Gastrocnemius medialis (tissue), 4 donors: Measurements from ENCODE around the gene KCTD3. TPM values are rescaled to one million over a fixed set of nuclear protein-coding genes. Genes with fewer than 3 reads are reported as not detected.

Experiments
- ATAC-seq, 2 donors: fragments of 150-250 bp; one replicate each; pipeline ENCODE4 v1.9.1; 2016
- DNase-seq, 2 donors: peaks; one replicate each; pipeline ENCODE4 v3.0.0-alpha.2; 2019
- H3K27ac ChIP-seq, 4 donors: fragments of 200-600 bp; sonication (generic); 1 replicate in 1 of 4; 2 replicates in 3 of 4; pipeline ENCODE4 v1.5.1; 2016 to 2018; ENCODE audit warnings: mild to moderate bottlenecking in 2 of 4, moderate library complexity in 1 of 4
- H3K27me3 ChIP-seq, 3 donors: fragments of 200-600 bp; sonication (generic) in 2 of 3; 1 replicate in 1 of 3; 2 replicates in 2 of 3; pipeline versions ENCODE4 v1.5.1 to v1.6.0; 2016 to 2019; ENCODE audit warnings: mild to moderate bottlenecking in 1 of 3, moderate library complexity in 1 of 3
- H3K36me3 ChIP-seq, 2 donors: fragments of 200-600 bp; sonication (generic) in 1 of 2; one replicate each; pipeline ENCODE4 v1.5.1; 2017 to 2018
- H3K4me1 ChIP-seq, 2 donors: fragments of 200-600 bp; sonication (generic) in 1 of 2; one replicate each; pipeline ENCODE4 v1.5.1; 2016 to 2017; ENCODE audit warnings: mild to moderate bottlenecking in 2 of 2
- H3K4me3 ChIP-seq, 4 donors: fragments of 200-600 bp; sonication (generic) in 3 of 4; 1 replicate in 1 of 4; 2 replicates in 3 of 4; pipeline ENCODE4 v1.5.1; 2016 to 2019; ENCODE audit warnings: mild to moderate bottlenecking in 2 of 4
- H3K9me3 ChIP-seq, 3 donors: fragments of 200-600 bp; sonication (generic) in 2 of 3; 1 replicate in 1 of 3; 2 replicates in 2 of 3; pipeline ENCODE4 v1.5.1; 2016 to 2019
- POLR2A ChIP-seq, 2 donors: fragments of 450-650 bp; IDR thresholded peaks; one replicate each; pipeline ENCODE4 v1.6.1; 2017; ENCODE audit warnings: antibody characterized with exemption in 2 of 2, mild to moderate bottlenecking in 2 of 2, moderate library complexity in 2 of 2
- in situ Hi-C, 4 donors: fragments of 200-750 bp; cut with MboI; loops; one replicate each; pipeline versions ENCODE4 v1.15.0 to v1.8.0; 2017; ENCODE audit warnings: low sequenced_read_pairs in 4 of 4
- intact Hi-C: fragments of 100-400 bp; cut with DNase I; formaldehyde crosslinking; loops from one replicate; pipeline ENCODE4 v1.15.1; 2023; ENCODE audit warnings: low total_unique reads
- total RNA-seq, 4 donors: library from RNA; depleted of rRNA; stranded (reverse); fragments of >200 nt; gene quantifications; one replicate each; pipeline versions ENCODE4 v1.1.0 to v1.2.3, GENCODE V29; 2016
- TF ChIP-seq, protein P1 (sequence below), 5 experiments: fragments of 450-650 bp in 3 of 5; fragments of 200-600 bp in 2 of 5; sonication (generic) in 2 of 5; IDR thresholded peaks in 4 of 5; conservative IDR thresholded peaks in 1 of 5; 1 replicate in 4 of 5; 2 replicates in 1 of 5; pipeline ENCODE4 v1.5.1; 2016 to 2019; ENCODE audit warnings: antibody characterized with exemption in 5 of 5, mild to moderate bottlenecking in 3 of 5, moderate library complexity in 3 of 5

Gene KCTD3
- total RNA-seq, 4 donors from 2014 or later, result 16.6 to 26.7 (median 20.7) TPM

DNA sequence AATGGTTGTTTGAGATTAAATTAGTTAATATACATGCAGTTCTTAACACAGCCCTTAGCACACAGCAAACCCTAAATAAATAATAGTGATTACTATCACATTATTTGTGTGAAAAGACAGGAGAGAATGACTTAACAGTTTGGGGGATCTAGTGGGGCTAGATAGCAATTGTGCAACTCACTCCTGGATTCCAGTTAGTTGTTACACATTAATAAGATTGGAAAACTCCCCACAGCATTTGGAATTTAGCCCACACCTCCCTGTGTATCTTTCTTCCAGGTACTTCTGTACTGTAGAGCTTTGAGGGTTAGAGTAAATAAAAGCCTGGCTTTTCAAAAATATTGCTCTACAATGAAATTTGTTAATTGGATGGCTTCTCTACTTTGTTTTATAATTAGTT is 93.2 kb downstream of the KCTD3 start:
- H3K36me3 ChIP-seq, result no peaks in the 10 kb centered on the region
- ATAC-seq (no peak), DNase-seq (no peak)
- in situ Hi-C loops (no loop called here), intact Hi-C loops (no loop called here)
- no peaks in the 10 kb centered on the region for H3K9me3 ChIP-seq
- no peak overlapping the region for H3K4me3 ChIP-seq
- no peak for TF ChIP-seq POLR2A (IDR thresholded peaks at IDR 0.05)
- TF ChIP-seq, protein P1, sequence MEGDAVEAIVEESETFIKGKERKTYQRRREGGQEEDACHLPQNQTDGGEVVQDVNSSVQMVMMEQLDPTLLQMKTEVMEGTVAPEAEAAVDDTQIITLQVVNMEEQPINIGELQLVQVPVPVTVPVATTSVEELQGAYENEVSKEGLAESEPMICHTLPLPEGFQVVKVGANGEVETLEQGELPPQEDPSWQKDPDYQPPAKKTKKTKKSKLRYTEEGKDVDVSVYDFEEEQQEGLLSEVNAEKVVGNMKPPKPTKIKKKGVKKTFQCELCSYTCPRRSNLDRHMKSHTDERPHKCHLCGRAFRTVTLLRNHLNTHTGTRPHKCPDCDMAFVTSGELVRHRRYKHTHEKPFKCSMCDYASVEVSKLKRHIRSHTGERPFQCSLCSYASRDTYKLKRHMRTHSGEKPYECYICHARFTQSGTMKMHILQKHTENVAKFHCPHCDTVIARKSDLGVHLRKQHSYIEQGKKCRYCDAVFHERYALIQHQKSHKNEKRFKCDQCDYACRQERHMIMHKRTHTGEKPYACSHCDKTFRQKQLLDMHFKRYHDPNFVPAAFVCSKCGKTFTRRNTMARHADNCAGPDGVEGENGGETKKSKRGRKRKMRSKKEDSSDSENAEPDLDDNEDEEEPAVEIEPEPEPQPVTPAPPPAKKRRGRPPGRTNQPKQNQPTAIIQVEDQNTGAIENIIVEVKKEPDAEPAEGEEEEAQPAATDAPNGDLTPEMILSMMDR (IDR thresholded peaks at IDR 0.05 in 4 of 5, conservative IDR thresholded peaks at IDR 0.05 in 1 of 5), result no peak
- no peaks in the 10 kb centered on the region for H3K27me3 ChIP-seq
- H3K4me1 ChIP-seq, result no peaks in the 10 kb centered on the region
- no peak overlapping the region for H3K27ac ChIP-seq

DNA sequence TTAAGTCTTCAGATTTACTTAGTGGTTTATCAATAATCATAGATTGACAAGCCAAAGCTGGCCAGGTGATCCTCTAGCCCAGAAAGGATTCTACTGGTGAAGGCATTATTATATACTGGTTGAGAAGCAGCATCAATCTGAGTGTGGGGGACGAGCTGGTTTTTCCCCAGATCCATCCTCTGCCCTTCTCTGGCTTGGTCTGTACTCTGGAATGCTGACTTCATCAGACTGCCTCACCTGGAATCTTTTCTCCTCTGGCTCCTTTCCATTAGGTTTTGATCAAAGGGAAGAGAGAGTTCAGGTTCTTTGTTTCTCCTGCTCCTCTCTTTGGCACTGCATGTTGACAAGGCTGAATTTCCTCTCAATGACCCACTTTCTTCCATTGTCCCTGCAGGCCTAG is 93.9 kb downstream of the KCTD3 start:
- no peak for ATAC-seq
- in situ Hi-C loops (no loop called here), intact Hi-C loops (no loop called here)
- no peak for TF ChIP-seq POLR2A (IDR thresholded peaks at IDR 0.05)
- TF ChIP-seq, protein P1 (IDR thresholded peaks at IDR 0.05 in 4 of 5, conservative IDR thresholded peaks at IDR 0.05 in 1 of 5), result no peak
- Histone ChIP-seq H3K27ac (no peak overlapping the region), H3K36me3 (no peaks in the 10 kb centered on the region), H3K4me3 (no peak overlapping the region), H3K9me3 (no peaks in the 10 kb centered on the region), H3K27me3 (no peaks in the 10 kb centered on the region), H3K4me1 (no peaks in the 10 kb centered on the region)
- no peak for DNase-seq

DNA sequence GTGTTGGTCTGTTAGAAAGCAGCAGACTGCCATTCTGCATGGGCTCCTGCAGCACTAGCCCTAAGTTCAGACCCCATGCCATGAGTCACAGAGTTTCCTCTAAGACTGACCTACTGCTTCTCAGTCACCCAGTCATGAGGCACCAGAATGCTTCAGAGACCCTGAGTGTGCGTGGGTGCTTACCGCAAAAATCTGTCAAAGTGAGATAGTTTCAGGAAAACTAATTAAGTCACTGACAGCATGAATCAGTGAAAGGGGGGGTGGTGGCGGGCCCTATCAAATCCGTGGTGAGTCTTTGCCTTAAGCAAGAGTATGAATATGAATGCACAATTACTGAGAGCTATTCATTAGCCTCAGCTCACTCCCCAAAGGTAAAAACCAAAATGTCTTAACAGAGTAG is 98.1 kb downstream of the KCTD3 start:
- ATAC-seq, result no peak
- in situ Hi-C loops, result no loop called here
- H3K4me3 ChIP-seq, result no peak overlapping the region
- no peaks in the 10 kb centered on the region for H3K9me3 ChIP-seq
- DNase-seq, result no peak
- H3K36me3 ChIP-seq, result no peaks in the 10 kb centered on the region
- H3K27ac ChIP-seq, result no peak overlapping the region
- intact Hi-C loops, result no loop called here
- H3K27me3 ChIP-seq, result no peaks in the 10 kb centered on the region
- no peaks in the 10 kb centered on the region for H3K4me1 ChIP-seq
- TF ChIP-seq, protein P1 (IDR thresholded peaks at IDR 0.05 in 4 of 5, conservative IDR thresholded peaks at IDR 0.05 in 1 of 5), result no peak
- no peak for TF ChIP-seq POLR2A (IDR thresholded peaks at IDR 0.05)

DNA sequence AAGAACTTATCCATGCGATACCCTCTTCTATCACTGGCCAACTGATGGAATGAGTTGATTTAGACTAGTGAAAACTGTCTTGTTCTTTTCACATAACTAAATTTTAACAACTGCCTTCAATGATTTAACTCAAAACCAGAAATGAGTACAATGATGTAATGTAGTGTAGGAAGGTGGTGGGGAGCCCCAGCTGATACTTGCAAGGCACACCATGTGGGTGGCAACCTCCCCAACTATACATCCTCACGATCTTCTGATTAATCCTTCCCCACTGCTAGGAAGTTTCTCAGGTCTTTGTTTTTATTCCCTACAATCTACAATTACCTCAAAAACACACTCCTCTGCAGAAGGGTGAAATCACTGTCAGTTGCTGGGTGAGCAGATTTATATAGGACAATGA is 100.7 kb downstream of the KCTD3 start:
- in situ Hi-C loops (no loop called here), intact Hi-C loops (no loop called here)
- ATAC-seq (no peak), DNase-seq (no peak)
- H3K4me3 ChIP-seq, result no peak overlapping the region
- no peaks in the 10 kb centered on the region for H3K27me3 ChIP-seq
- H3K36me3 ChIP-seq, result no peaks in the 10 kb centered on the region
- no peak overlapping the region for H3K27ac ChIP-seq
- no peaks in the 10 kb centered on the region for H3K9me3 ChIP-seq
- no peaks in the 10 kb centered on the region for H3K4me1 ChIP-seq
- TF ChIP-seq, protein P1 (IDR thresholded peaks at IDR 0.05 in 4 of 5, conservative IDR thresholded peaks at IDR 0.05 in 1 of 5), result no peak

DNA sequence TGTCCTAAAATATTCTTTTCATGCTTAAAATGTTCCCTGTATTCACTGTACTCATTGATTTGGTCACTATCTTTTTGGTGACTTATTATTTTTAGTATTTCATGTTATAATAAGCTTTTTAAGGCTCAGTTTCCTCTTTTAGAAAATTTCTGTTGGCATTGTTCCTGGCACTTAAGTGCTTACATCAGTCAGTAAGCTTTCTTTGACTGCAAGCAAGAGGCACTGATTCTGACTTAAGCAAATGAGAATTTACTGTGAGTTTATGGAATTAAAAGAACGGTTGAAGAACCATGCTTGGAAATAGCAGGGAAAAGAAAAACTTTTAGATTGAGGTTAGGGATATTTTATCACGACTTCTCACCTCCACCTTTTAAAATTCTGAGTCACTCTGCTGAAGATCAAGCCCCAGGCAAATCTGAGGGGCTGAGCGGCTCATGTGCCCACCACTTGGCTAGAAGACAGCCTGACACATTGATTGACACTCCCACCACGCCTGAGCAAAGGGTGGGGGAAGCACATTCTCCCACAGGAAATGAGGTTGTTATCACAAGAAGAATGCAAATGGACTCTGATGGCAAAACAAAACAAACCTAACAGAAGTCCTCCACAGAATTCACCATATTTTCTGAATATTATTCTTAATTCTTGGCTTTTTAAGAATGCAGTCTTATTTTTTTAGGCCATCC is 102.8 kb downstream of the KCTD3 start:
- Histone ChIP-seq H3K9me3 (no peaks in the 10 kb centered on the region), H3K4me3 (no peak overlapping the region), H3K27ac (no peak overlapping the region), H3K27me3 (no peaks in the 10 kb centered on the region), H3K36me3 (no peaks in the 10 kb centered on the region), H3K4me1 (no peaks in the 10 kb centered on the region)
- intact Hi-C loops, result no loop called here
- in situ Hi-C loops, result no loop called here
- ATAC-seq, result no peak
- TF ChIP-seq, protein P1 (IDR thresholded peaks at IDR 0.05 in 4 of 5, conservative IDR thresholded peaks at IDR 0.05 in 1 of 5), result no peak
- no peak for TF ChIP-seq POLR2A (IDR thresholded peaks at IDR 0.05)
- DNase-seq, result no peak
